Adrenal gland (tissue), 12 donors: ENCODE measurements around the gene SCAP. TPM values are rescaled to one million over a fixed set of nuclear protein-coding genes. Genes with fewer than 3 reads are reported as not detected.
A peak's percentile ranks its signal among the peaks of the same experiment; 100 is the strongest.

ENCODE experiments used
- DNase-seq, 7 donors: peaks; one replicate each; pipeline ENCODE4 v3.0.0-alpha.2; 2019 to 2020
- H3K27ac ChIP-seq, 5 donors: fragments of 200-600 bp; sonication (generic) in 4 of 5; 1 replicate in 3 of 5; 2 replicates in 2 of 5; pipeline versions ENCODE4 v1.5.1 to v1.8.0; 2016 to 2020; ENCODE audit warnings: mild to moderate bottlenecking in 1 of 5
- H3K27me3 ChIP-seq: fragments of 200-600 bp; 2 replicates; pipeline ENCODE4 v1.8.0; 2021
- H3K36me3 ChIP-seq, 2 donors: fragments of 200-600 bp; replicated peaks in 1 of 2; 1 replicate in 1 of 2; 2 replicates in 1 of 2; pipeline versions ENCODE4 v1.5.1 to v1.8.0; 2018 to 2022
- H3K4me1 ChIP-seq, 2 donors: fragments of 200-600 bp; replicated peaks in 1 of 2; 1 replicate in 1 of 2; 2 replicates in 1 of 2; pipeline versions ENCODE4 v1.5.1 to v1.8.0; 2018 to 2021
- H3K4me3 ChIP-seq, 4 donors: fragments of 200-600 bp; sonication (generic) in 3 of 4; one replicate each; pipeline ENCODE4 v1.5.1; 2016 to 2018
- H3K9me3 ChIP-seq, 3 donors: fragments of 200-600 bp; sonication (generic) in 1 of 3; replicated peaks in 1 of 3; 1 replicate in 2 of 3; 2 replicates in 1 of 3; pipeline versions ENCODE4 v1.5.1 to v1.8.0; 2016 to 2021
- CTCF ChIP-seq, 6 experiments: fragments of 450-650 bp in 4 of 6; fragments of 200-600 bp in 2 of 6; sonication (generic) in 1 of 6; IDR thresholded peaks; 1 replicate in 5 of 6; 2 replicates in 1 of 6; pipeline versions ENCODE4 v1.5.1 to v1.8.0; 2016 to 2021; ENCODE audit warnings: antibody characterized with exemption in 6 of 6, mild to moderate bottlenecking in 2 of 6, moderate library complexity in 1 of 6
- POLR2A ChIP-seq, 2 donors: fragments of 450-650 bp; IDR thresholded peaks; one replicate each; pipeline ENCODE4 v1.6.1; 2017; ENCODE audit warnings: antibody characterized with exemption in 2 of 2, mild to moderate bottlenecking in 2 of 2, moderate library complexity in 1 of 2
- WGBS, 4 donors: extraction: QIAGEN DNeasy Blood & Tissue Kit in 2 of 4; methylation state at CpG; one replicate each; pipeline versions ENCODE4 v1.1.5 to v1.1.7; 2013 to 2017; 5-methylcytosine and 5-hydroxymethylcytosine counted together
- intact Hi-C, 2 donors: fragments of 100-400 bp; cut with DNase I; formaldehyde crosslinking; loops; one replicate each; pipeline versions ENCODE4 v1.14.1 to v1.15.0; 2022 to 2023
- polyA plus RNA-seq, 3 donors: library from polyadenylated mRNA; stranded (reverse); fragments of 200-250 nt in 2 of 3; fragments of 350-450 nt in 1 of 3; fragmentation: Illumina TruSeq in 1 of 3; extraction: RNeasy Lipid Tissue Mini Kit (QIAGEN cat#74804) in 1 of 3; gene quantifications; one replicate each; pipeline ENCODE4 v1.2.3, GENCODE V29; 2013 to 2014
- total RNA-seq, 9 donors: library from RNA; depleted of rRNA in 4 of 9; stranded (reverse); fragments of >200 nt in 4 of 9; fragments of 120-200 nt in 1 of 9; fragmentation: NEBNext Ultra II Directional in 1 of 9; extraction: Animal tissue kit (Norgen Biotek cat#: 25700) in 1 of 9; gene quantifications; one replicate each; pipeline versions ENCODE4 v1.1.0 to v1.2.4, GENCODE V29; 2013 to 2023
- donor health status: healthy with polysubstance abuse.
- donor health status: Bipolar disorder and iron deficiency.
- donor health status: DM: yes; HTN: yes; CAD: no.
- donor health status: DM: no; HTN: no; CAD: no.
- donor health status: DM: no; HTN: no; CAD: no.
- donor health status: DM: yes; HTN: yes; CAD: no.

The SCAP gene
- total and polyA plus RNA-seq, 12 donors = 126 to 954 (median 176) TPM

DNA sequence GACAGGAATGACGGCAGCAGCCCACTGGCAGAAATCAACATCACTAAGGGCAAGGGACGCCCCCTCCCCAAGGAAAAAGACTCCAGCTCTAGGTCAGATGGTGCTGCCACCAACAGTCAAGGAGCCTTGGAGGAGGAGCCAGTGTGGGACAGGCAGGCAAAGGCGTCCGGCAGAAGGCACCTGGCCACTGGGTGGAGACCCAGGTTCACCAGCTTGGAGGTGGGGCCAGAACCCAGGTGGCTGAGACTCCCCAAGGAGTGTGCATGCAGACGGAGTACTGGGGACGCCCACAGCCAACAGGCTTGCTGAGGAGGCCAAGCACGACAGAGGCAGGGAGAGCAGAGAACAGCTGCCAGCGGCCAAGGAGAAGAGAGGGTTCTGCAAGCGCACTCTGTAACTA, 59.7 kb downstream of the SCAP start:
- H3K36me3 ChIP-seq = peaks cover 0 to 87% of the 10 kb centered on the region in 2 donors
- WGBS, 4 donors = 81 to 87% (median 84%) methylated on average over 7 to 9 of the region's 9 CpGs
- intact Hi-C loops = loop anchor here (5.0 to 10.0 kb wide), 2 partner anchors 371 to 379 kb away; no protein-coding TSS in a partner anchor
- no peak overlapping the region for H3K27ac ChIP-seq
- no peaks in the 10 kb centered on the region for H3K27me3 ChIP-seq
- TF ChIP-seq POLR2A (IDR thresholded peaks at IDR 0.05) = no peak
- TF ChIP-seq CTCF (IDR thresholded peaks at IDR 0.05) = no peak
- H3K4me3 ChIP-seq = no peak overlapping the region
- no peak for DNase-seq
- peaks cover 0 to 3% of the 10 kb centered on the region in 2 donors for H3K4me1 ChIP-seq
- H3K9me3 ChIP-seq = no peaks in the 10 kb centered on the region

DNA sequence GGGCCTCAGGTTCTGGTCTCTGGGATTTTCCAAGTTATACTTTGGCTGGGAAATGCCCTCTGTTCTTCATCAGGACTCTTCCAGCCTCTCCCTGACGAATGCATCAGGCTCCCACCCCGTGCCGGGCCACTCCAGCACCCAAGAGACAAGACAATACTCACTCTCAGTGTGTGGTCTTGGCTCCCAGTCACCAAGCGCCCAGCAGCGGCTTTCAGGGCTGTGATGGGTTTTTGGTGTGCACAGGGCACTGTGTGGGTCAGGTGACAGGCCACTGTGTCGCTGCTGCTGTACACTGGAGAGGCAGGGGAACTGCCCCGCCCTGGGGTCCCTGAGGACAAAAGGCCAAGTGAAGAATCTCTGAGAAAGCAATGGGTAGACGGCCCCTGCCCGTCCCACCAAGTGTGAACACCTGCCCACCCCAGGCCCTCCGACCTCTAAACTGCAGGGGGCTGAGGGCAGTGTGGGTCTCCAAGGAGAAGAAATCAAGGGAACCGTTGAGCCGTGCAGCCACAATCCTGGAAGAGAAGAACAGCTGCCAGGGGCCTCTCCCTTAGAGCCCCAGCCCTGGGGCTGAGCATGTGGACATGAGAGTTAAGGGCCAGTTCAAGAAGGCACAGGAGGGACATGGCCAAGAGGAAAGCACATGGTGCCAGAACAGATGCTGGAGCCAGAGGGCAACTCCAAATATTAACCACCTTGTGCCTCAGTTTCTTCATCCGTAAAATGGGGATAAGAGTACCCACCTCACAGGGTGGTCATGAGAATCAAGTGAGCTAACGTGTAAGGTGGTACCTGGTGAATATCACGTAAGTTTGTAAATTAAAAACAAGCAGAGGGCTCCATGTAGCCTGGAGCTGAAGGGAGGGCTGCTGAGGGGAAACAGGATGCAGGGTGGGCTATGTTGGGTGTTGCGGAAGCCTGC, 60.8 kb downstream of the SCAP start:
- TF ChIP-seq CTCF (IDR thresholded peaks at IDR 0.05) (no peak), POLR2A (IDR thresholded peaks at IDR 0.05) (no peak)
- peak in 2 of 7 donors; percentile 18 to 38 for DNase-seq
- 75 to 85% (median 82%) methylated on average over 11 to 16 of the region's 16 CpGs for WGBS, 4 donors

GRCh38 chr3:47414161-47414564, 61.6 kb downstream of the SCAP start:
- peak in 1 of 7 donors; percentile 30 for DNase-seq

More for the DNA sequence above, 60.8 kb downstream of the SCAP start:
- Histone ChIP-seq H3K4me1 (no peaks in the 10 kb centered on the region), H3K9me3 (no peaks in the 10 kb centered on the region), H3K36me3 (peaks cover 0 to 86% of the 10 kb centered on the region in 2 donors), H3K27ac (peak overlapping the region in 1 of 5 donors; percentile 40), H3K4me3 (no peak overlapping the region), H3K27me3 (no peaks in the 10 kb centered on the region)
- intact Hi-C loops = loop anchor here (5.0 to 10.0 kb wide), 2 partner anchors 372 to 380 kb away; no protein-coding TSS in a partner anchor

More at GRCh38 chr3:47414161-47414564, 61.6 kb downstream of the SCAP start:
- Histone ChIP-seq H3K4me1 (no peaks in the 10 kb centered on the region), H3K9me3 (no peaks in the 10 kb centered on the region), H3K36me3 (peaks cover 0 to 86% of the 10 kb centered on the region in 2 donors), H3K4me3 (no peak overlapping the region), H3K27me3 (no peaks in the 10 kb centered on the region), H3K27ac (peak overlapping the region in 1 of 5 donors; percentile 40)
- intact Hi-C loops = loop anchor here in 1 of 2 donors (10.0 kb wide), 1 partner anchor 381 kb away; no protein-coding TSS in a partner anchor
- 76 to 87% (median 79%) methylated on average over 2 to 3 of the region's 3 CpGs; no CpG with 5 or more reads in 1 of the 4 donors for WGBS, 4 donors
- TF ChIP-seq CTCF (IDR thresholded peaks at IDR 0.05) (no peak), POLR2A (IDR thresholded peaks at IDR 0.05) (no peak)
